H1 (cell line): Measurements from ENCODE around the gene UBA5. TPM values are rescaled to one million over a fixed set of nuclear protein-coding genes. Genes with fewer than 3 reads are reported as not detected.

ENCODE experiments used
- CTCF ChIA-PET: fragments of 300-600 bp; sonication (Branson Sonifier 250); formaldehyde crosslinking; loops from one replicate; lab custom pipeline; 2021; ENCODE audit not compliant: partially characterized antibody; lab: Charles Lee
- POLR2A ChIA-PET: fragments of 300-600 bp; sonication (Branson Sonifier 250); formaldehyde crosslinking; loops from one replicate; lab custom pipeline; 2021; ENCODE audit warnings: inconsistent platforms; ENCODE audit not compliant: partially characterized antibody; lab: Charles Lee
- DNase-seq, 2 experiments: peaks; one replicate each; pipeline versions ENCODE4 v3.0.0 to v3.0.0-alpha.2; 2010 to 2022; ENCODE audit warnings: low spot score in 2 of 2, low read depth in 1 of 2, mixed read lengths in 1 of 2
- FAIRE-seq: peaks from 2 replicates; lab custom pipeline; 2011; peaks lifted over from hg19 to GRCh38; lab: Jason Lieb, UNC
- H2AFZ ChIP-seq: 2 replicates; pipeline ENCODE4 v1.8.1; 2012; ENCODE audit warnings: low read length, inconsistent platforms
- H2AK5ac ChIP-seq: 2 replicates; pipeline ENCODE4 v1.6.1; 2013; ENCODE audit warnings: low read depth, low read length
- H2BK120ac ChIP-seq: replicated peaks from 2 replicates; pipeline ENCODE3; 2013; ENCODE audit warnings: low read depth, low read length, inconsistent platforms
- H2BK12ac ChIP-seq: 2 replicates; pipeline ENCODE4 v1.6.1; 2013; ENCODE audit warnings: low read depth, low read length
- H2BK15ac ChIP-seq: 2 replicates; pipeline ENCODE4 v1.6.1; 2013; ENCODE audit warnings: low read length
- H2BK20ac ChIP-seq: 2 replicates; pipeline ENCODE4 v1.6.1; 2013; ENCODE audit warnings: low read length
- H2BK5ac ChIP-seq: 2 replicates; pipeline ENCODE4 v1.6.1; 2013; ENCODE audit warnings: low read depth, low read length
- H3K14ac ChIP-seq: 2 replicates; pipeline ENCODE4 v1.6.1; 2013; ENCODE audit warnings: inconsistent platforms; ENCODE audit not compliant: insufficient read length
- H3K18ac ChIP-seq: 2 replicates; pipeline ENCODE4 v1.6.1; 2013; ENCODE audit warnings: low read length; ENCODE audit errors: extremely low read depth
- H3K23ac ChIP-seq: 2 replicates; pipeline ENCODE4 v1.6.1; 2013; ENCODE audit warnings: inconsistent platforms; ENCODE audit not compliant: insufficient read length
- H3K23me2 ChIP-seq: 2 replicates; pipeline ENCODE4 v1.6.1; 2013; ENCODE audit warnings: low read depth, low read length
- H3K27ac ChIP-seq: 2 replicates; pipeline ENCODE4 v1.6.1; 2011; ENCODE audit warnings: low read depth, low read length, inconsistent platforms
- H3K27me3 ChIP-seq, 4 experiments: replicated peaks in 1 of 4; 1 replicate in 1 of 4; 2 replicates in 3 of 4; pipeline versions ENCODE4 v1.6.1 to v1.8.1; 2011 to 2013; ENCODE audit warnings: low read length in 3 of 4, mild to moderate bottlenecking in 3 of 4, inconsistent platforms in 2 of 4, mixed read lengths in 2 of 4, moderate library complexity in 1 of 4; ENCODE audit not compliant: control insufficient read depth in 3 of 4, insufficient read depth in 3 of 4; ENCODE audit errors: extremely low read depth in 1 of 4
- H3K36me3 ChIP-seq, 4 experiments: 2 replicates each; pipeline versions ENCODE4 v1.6.1 to v1.8.1; 2011 to 2013; ENCODE audit warnings: mild to moderate bottlenecking in 4 of 4, low read length in 3 of 4, moderate library complexity in 2 of 4, control low read depth in 1 of 4, inconsistent platforms in 1 of 4; ENCODE audit not compliant: insufficient read depth in 4 of 4, control insufficient read depth in 2 of 4
- H3K4ac ChIP-seq: replicated peaks from 2 replicates; pipeline ENCODE3; 2013; ENCODE audit warnings: low read length, low read depth, mixed read lengths, inconsistent platforms; ENCODE audit not compliant: insufficient read length
- H3K4me1 ChIP-seq, 4 experiments: replicated peaks in 1 of 4; 1 replicate in 1 of 4; 2 replicates in 3 of 4; pipeline versions ENCODE4 v1.6.1 to v1.8.1; 2011 to 2013; ENCODE audit warnings: low read length in 3 of 4, inconsistent platforms in 2 of 4, mixed read lengths in 1 of 4; ENCODE audit not compliant: insufficient read depth in 4 of 4, control insufficient read depth in 3 of 4
- H3K4me2 ChIP-seq, 2 experiments: 2 replicates each; pipeline versions ENCODE4 v1.6.1 to v1.8.1; 2011 to 2013; ENCODE audit warnings: low read depth in 2 of 2, low read length in 2 of 2, control low read depth in 1 of 2, inconsistent platforms in 1 of 2, mild to moderate bottlenecking in 1 of 2; ENCODE audit not compliant: insufficient read depth in 1 of 2
- H3K4me3 ChIP-seq, 4 experiments: fragments of 200-600, 300-600 bp in 1 of 4; sonication (generic), shearing (Covaris generic), sonication (Bioruptor Twin) in 1 of 4; 2 replicates each; pipeline versions ENCODE4 v1.5.1 to v1.8.1; 2011 to 2016; ENCODE audit warnings: low read length in 4 of 4, low read depth in 3 of 4, control low read depth in 2 of 4, inconsistent platforms in 2 of 4, mild to moderate bottlenecking in 2 of 4, mixed read lengths in 1 of 4, moderate library complexity in 1 of 4; ENCODE audit not compliant: insufficient read depth in 2 of 4; ENCODE audit errors: extremely low read depth in 1 of 4
- H3K56ac ChIP-seq: replicated peaks from 2 replicates; pipeline ENCODE3; 2013; ENCODE audit warnings: low read depth, mild to moderate bottlenecking, mixed read lengths, low read length, inconsistent platforms; ENCODE audit not compliant: insufficient read length
- H3K79me1 ChIP-seq: 2 replicates; pipeline ENCODE4 v1.6.1; 2013; ENCODE audit warnings: low read depth, low read length, control low read depth
- H3K79me2 ChIP-seq, 2 experiments: 2 replicates each; pipeline versions ENCODE4 v1.6.1 to v1.8.1; 2012 to 2013; ENCODE audit warnings: low read length in 2 of 2, mild to moderate bottlenecking in 2 of 2, inconsistent platforms in 1 of 2; ENCODE audit not compliant: insufficient read depth in 2 of 2, control insufficient read depth in 1 of 2
- H3K9ac ChIP-seq, 4 experiments: replicated peaks in 1 of 4; 1 replicate in 1 of 4; 2 replicates in 3 of 4; pipeline versions ENCODE4 v1.6.1 to v1.8.1; 2011 to 2013; ENCODE audit warnings: low read depth in 3 of 4, low read length in 3 of 4, control low read depth in 2 of 4, mild to moderate bottlenecking in 2 of 4, moderate library complexity in 2 of 4, inconsistent platforms in 1 of 4; ENCODE audit errors: extremely low read depth in 1 of 4
- H3K9me3 ChIP-seq, 2 experiments: 2 replicates each; pipeline versions ENCODE4 v1.6.1 to v1.8.1; 2012 to 2013; ENCODE audit warnings: mild to moderate bottlenecking in 2 of 2, moderate library complexity in 2 of 2, control low read depth in 1 of 2, inconsistent platforms in 1 of 2, low read depth in 1 of 2, low read length in 1 of 2, mixed read lengths in 1 of 2; ENCODE audit not compliant: insufficient read depth in 2 of 2
- H4K20me1 ChIP-seq, 2 experiments: replicated peaks in 1 of 2; 2 replicates each; pipeline versions ENCODE3 to v1.8.1; 2011 to 2013; ENCODE audit warnings: inconsistent platforms in 2 of 2, low read length in 2 of 2, mild to moderate bottlenecking in 1 of 2; ENCODE audit not compliant: insufficient read depth in 2 of 2, control insufficient read depth in 1 of 2
- H4K5ac ChIP-seq: 2 replicates; pipeline ENCODE4 v1.6.1; 2013; ENCODE audit warnings: low read length, low read depth, mixed read lengths, inconsistent platforms; ENCODE audit not compliant: insufficient read length
- H4K8ac ChIP-seq: 2 replicates; pipeline ENCODE4 v1.8.0; 2013; ENCODE audit warnings: mild to moderate bottlenecking, moderate library complexity, low read length, inconsistent platforms; ENCODE audit not compliant: insufficient read depth; ENCODE audit errors: extremely low read depth
- H4K91ac ChIP-seq: replicated peaks from 2 replicates; pipeline ENCODE3; 2013; ENCODE audit warnings: low read length, mixed read lengths, inconsistent platforms; ENCODE audit not compliant: insufficient read length
- CTCF ChIP-seq, 3 experiments: IDR thresholded peaks; 1 replicate in 2 of 3; 2 replicates in 1 of 3; pipeline versions ENCODE4 v1.5.1 to v1.6.1; 2011; ENCODE audit warnings: low read length in 3 of 3, mild to moderate bottlenecking in 3 of 3, inconsistent platforms in 2 of 3, low read depth in 1 of 3, moderate library complexity in 1 of 3; ENCODE audit not compliant: insufficient read depth in 1 of 3; ENCODE audit errors: control extremely low read depth in 1 of 3
- KDM4A ChIP-seq: IDR thresholded peaks from one replicate; pipeline ENCODE4 v1.7.1; 2012; ENCODE audit warnings: low read depth, mild to moderate bottlenecking, moderate library complexity, low read length, inconsistent platforms; ENCODE audit not compliant: severe bottlenecking
- KDM5A ChIP-seq: fragments of 200-600 bp; IDR thresholded peaks from 2 replicates; pipeline ENCODE4 v1.7.1; 2012; ENCODE audit warnings: mild to moderate bottlenecking, low read length, inconsistent platforms, mixed read lengths
- NRF1 ChIP-seq: IDR thresholded peaks from 2 replicates; pipeline ENCODE4 v1.6.1; 2011; ENCODE audit warnings: mild to moderate bottlenecking, low read depth, low read length, improper control_type of control experiment
- RAD21 ChIP-seq, 2 experiments: IDR thresholded peaks in 1 of 2; conservative IDR thresholded peaks in 1 of 2; 2 replicates each; pipeline ENCODE4 v1.6.1; 2011; ENCODE audit warnings: low read depth in 2 of 2, low read length in 2 of 2, improper control_type of control experiment in 1 of 2, inconsistent platforms in 1 of 2, mild to moderate bottlenecking in 1 of 2, moderate library complexity in 1 of 2
- SIN3A ChIP-seq, 2 experiments: IDR thresholded peaks in 1 of 2; conservative IDR thresholded peaks in 1 of 2; 2 replicates each; pipeline ENCODE4 v1.6.1; 2011 to 2012; ENCODE audit warnings: low read length in 2 of 2, improper control_type of control experiment in 1 of 2, low read depth in 1 of 2, mild to moderate bottlenecking in 1 of 2
- TAF7 ChIP-seq: optimal IDR thresholded peaks from 2 replicates; pipeline ENCODE3; 2011; ENCODE audit warnings: low read depth, mild to moderate bottlenecking, inconsistent platforms, low read length, moderate library complexity, borderline replicate concordance
- WGBS, 2 experiments: shearing (Covaris generic) in 1 of 2; methylation state at CpG; one replicate each; pipeline versions ENCODE4 v1.1.6 to v1.1.7; 2013 to 2015; ENCODE audit warnings: low lambda C conversion rate in 2 of 2, mixed read lengths in 2 of 2, inconsistent platforms in 1 of 2, low coverage in 1 of 2, missing lambda C conversion rate in 1 of 2; ENCODE audit not compliant: insufficient replicate concordance in 2 of 2, insufficient coverage in 1 of 2, insufficient read length in 1 of 2; ENCODE audit errors: extremely low coverage in 1 of 2, missing lambda C conversion rate in 1 of 2; 5-methylcytosine and 5-hydroxymethylcytosine counted together
- polyA plus RNA-seq, 7 experiments: library from polyadenylated mRNA; depleted of rRNA in 3 of 7; stranded (reverse) in 5 of 7; unstranded in 2 of 7; fragments of >200 nt in 5 of 7; fragments of 200-250 nt in 2 of 7; gene quantifications; 1 replicate in 5 of 7; 2 replicates in 1 of 7; 4 replicates in 1 of 7; pipeline versions ENCODE4 v1.2.1 to v1.2.3, GENCODE V29; 2011 to 2013; ENCODE audit warnings: missing spikeins in 2 of 7, mixed read lengths in 2 of 7
- total RNA-seq: library from RNA; stranded (reverse); fragmentation: NEBNext Ultra II Directional; extraction: Animal tissue kit (Norgen Biotek cat#: 25700); gene quantifications from 2 replicates; pipeline ENCODE4 v1.2.1, GENCODE V29; 2021
- TF ChIP-seq, protein P1 (sequence below): IDR thresholded peaks from 2 replicates; pipeline ENCODE4 v1.6.1; 2011; ENCODE audit warnings: low read depth, mild to moderate bottlenecking, low read length; ENCODE audit not compliant: insufficient read depth

UBA5 gene
- total and polyA plus RNA-seq, 2 of the 8 experiments (the other 6 are each of a cell fraction or from before 2014, with no cell fraction given), result 11.0 to 28.0 TPM

DNA sequence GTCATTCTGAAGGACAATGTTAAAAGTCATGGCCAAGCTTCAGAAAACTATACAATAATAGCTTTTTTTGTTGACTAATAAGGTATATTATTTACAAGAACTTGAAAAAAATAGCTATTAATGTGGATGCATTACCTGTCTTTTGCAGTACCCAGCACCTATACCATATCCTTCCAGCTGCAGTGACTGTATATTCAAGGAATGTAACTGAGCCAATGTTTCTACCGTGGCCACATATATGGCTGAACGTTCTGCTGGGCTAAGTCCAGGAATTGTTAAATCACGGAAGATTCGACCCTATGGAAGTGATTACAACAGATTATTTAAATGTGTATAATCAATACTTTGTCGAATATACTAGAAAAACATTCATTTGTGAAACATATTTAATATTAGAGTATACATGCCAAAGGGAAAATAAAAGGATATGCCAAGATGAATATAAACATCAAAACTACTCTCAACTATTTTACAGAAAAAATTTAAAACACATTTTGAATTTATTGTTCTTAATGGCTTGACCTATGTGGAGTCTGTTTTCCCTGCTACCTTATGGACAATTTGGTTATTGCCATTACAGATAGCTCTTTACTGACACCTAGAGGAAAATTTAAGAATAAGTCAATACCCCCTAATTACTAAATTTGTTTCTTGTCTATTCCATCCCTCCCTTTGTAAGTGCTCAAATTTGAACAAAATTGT is 18.1 kb upstream of the UBA5 start:
- no peaks in the 10 kb centered on the region for H3K4me1 ChIP-seq
- no peak overlapping the region for H3K4me3 ChIP-seq
- ChIA-PET CTCF (interaction anchor here (0.6 to 6.7 kb wide), 28 partner anchors 11 to 155 kb away, joined by 3 to 163 read pairs (median 4); partner anchors contain the start of gene ACAD11), POLR2A (no interaction called here)
- H3K27ac ChIP-seq, result no peak overlapping the region
- DNase-seq (no peak), FAIRE-seq (no peak)
- H4K20me1 ChIP-seq, result no peaks in the 10 kb centered on the region
- no peak overlapping the region for H2BK12ac ChIP-seq
- H2BK120ac ChIP-seq, result no peak overlapping the region
- no peak overlapping the region for H3K23ac ChIP-seq
- H3K9ac ChIP-seq, result no peak overlapping the region
- H3K4ac ChIP-seq, result no peak overlapping the region
- no peak overlapping the region for H2BK20ac ChIP-seq
- no peak overlapping the region for H2BK15ac ChIP-seq
- no peak overlapping the region for H3K4me2 ChIP-seq
- 78% methylated on average over 5 of the region's 5 CpGs; no CpG with 5 or more reads in 1 of the 2 experiments for WGBS, 2 experiments
- peaks cover 0 to 5% (median 1%) of the 10 kb centered on the region in 4 experiments; a peak in 1 of 8 replicates for H3K36me3 ChIP-seq
- no peak overlapping the region for H2AK5ac ChIP-seq
- no peak overlapping the region for H2AFZ ChIP-seq
- no peak overlapping the region for H4K5ac ChIP-seq
- H4K8ac ChIP-seq, result no peak overlapping the region
- H3K14ac ChIP-seq, result no peak overlapping the region
- no peaks in the 10 kb centered on the region for H3K9me3 ChIP-seq
- TF ChIP-seq KDM4A (no peak), NRF1 (no peak), KDM5A (no peak), SIN3A (conservative IDR thresholded peaks at IDR 0.05 in 1 of 2, IDR thresholded peaks at IDR 0.05 in 1 of 2; ENCODE audit: low read depth in 1 of 2, low read length in 2 of 2) (no peak), TAF7 (no peak), RAD21 (IDR thresholded peaks at IDR 0.05 in 1 of 2, conservative IDR thresholded peaks at IDR 0.05 in 1 of 2; ENCODE audit: low read depth in 2 of 2, low read length in 2 of 2) (peak; percentile 67 to 73), CTCF (IDR thresholded peaks at IDR 0.05; ENCODE audit: control extremely low read depth in 1 of 3, insufficient read depth in 1 of 3, low read depth in 1 of 3, low read length in 3 of 3) (peak in 2 of 3 experiments; percentile 43 to 50; a peak in 2 of 4 replicates)
- TF ChIP-seq, protein P1, sequence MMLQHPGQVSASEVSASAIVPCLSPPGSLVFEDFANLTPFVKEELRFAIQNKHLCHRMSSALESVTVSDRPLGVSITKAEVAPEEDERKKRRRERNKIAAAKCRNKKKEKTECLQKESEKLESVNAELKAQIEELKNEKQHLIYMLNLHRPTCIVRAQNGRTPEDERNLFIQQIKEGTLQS, result no peak
- H3K18ac ChIP-seq, result no peak overlapping the region
- H3K56ac ChIP-seq, result no peak overlapping the region
- H3K23me2 ChIP-seq, result no peaks in the 10 kb centered on the region
- no peak overlapping the region for H2BK5ac ChIP-seq
- no peaks in the 10 kb centered on the region for H3K79me1 ChIP-seq
- H3K79me2 ChIP-seq, result no peaks in the 10 kb centered on the region
- H4K91ac ChIP-seq, result no peak overlapping the region
- H3K27me3 ChIP-seq, result no peaks in the 10 kb centered on the region
